ENCODE results near the gene MSANTD2.

Gene MSANTD2

GRCh38 chr11:124751741-124752470, 48.3 kb downstream of the MSANTD2 start, which contains the start of gene VSIG2:
Gene VSIG2, minus strand, starts transcription at chr11:124752255. Its CDS starts 118 bp downstream, at chr11:124752137.
- DNase-seq: no peak

- DNase-seq: no peak
Measured at GRCh38 chr11:124751391-124751740, 48.8 kb downstream of the MSANTD2 start.

- no peak for DNase-seq
Measured at GRCh38 chr11:124749912-124750311, 50.3 kb downstream of the MSANTD2 start.

- DNase-seq: no peak
Measured at GRCh38 chr11:124748481-124749343, 51.5 kb downstream of the MSANTD2 start.

- DNase-seq: no peak
Measured at GRCh38 chr11:124748100-124748418, 52.1 kb downstream of the MSANTD2 start.

GRCh38 chr11:124747406-124748099, 52.7 kb downstream of the MSANTD2 start:
- DNase-seq: no peak

- DNase-seq: peak; percentile 77
Measured at GRCh38 chr11:124746621-124747243, 53.5 kb downstream of the MSANTD2 start.

- DNase-seq: peak; percentile 39
Measured at GRCh38 chr11:124745835-124746620, 54.2 kb downstream of the MSANTD2 start.

- no peak for DNase-seq
Measured at GRCh38 chr11:124745270-124745834, 54.9 kb downstream of the MSANTD2 start.

GRCh38 chr11:124743050-124743449, 57.2 kb downstream of the MSANTD2 start:
- no peak for DNase-seq

- no peak for DNase-seq
Measured at GRCh38 chr11:124742555-124742954, 57.7 kb downstream of the MSANTD2 start.

- DNase-seq: peak; percentile 43
Measured at GRCh38 chr11:124740277-124740882, 59.8 kb downstream of the MSANTD2 start.

- DNase-seq: peak; percentile 79
Measured at GRCh38 chr11:124739479-124740276, 60.5 kb downstream of the MSANTD2 start, which contains the start of gene NRGN. Gene NRGN, plus strand, starts transcription at chr11:124739942. Its CDS starts 143 bp downstream, at chr11:124740085.

GRCh38 chr11:124738713-124739478, 61.3 kb downstream of the MSANTD2 start:
- DNase-seq: no peak

- DNase-seq: no peak
Measured at GRCh38 chr11:124737638-124738305, 62.4 kb downstream of the MSANTD2 start.

- no peak for DNase-seq
Measured at GRCh38 chr11:124736736-124737135, 63.5 kb downstream of the MSANTD2 start.

GRCh38 chr11:124732230-124732629, 68.0 kb downstream of the MSANTD2 start:
- no peak for DNase-seq

GRCh38 chr11:124729571-124729970, 70.6 kb downstream of the MSANTD2 start:
- DNase-seq: no peak

- DNase-seq: no peak
Measured at GRCh38 chr11:124728134-124728533, 72.1 kb downstream of the MSANTD2 start.

All from stimulated activated CD4-positive, alpha-beta T cell treated with anti-CD3 and anti-CD28 coated beads, Interleukin-12 subunit alpha, Interleukin-12 subunit beta, amount 100 ng/mL, for 4 hours (primary cell).